Thoracic aorta (tissue), 2 donors: Measurements from ENCODE around the gene ATP23. TPM values are rescaled to one million over a fixed set of nuclear protein-coding genes. Genes with fewer than 3 reads are reported as not detected.

Experiments used
- ATAC-seq: fragments of 150-250 bp; one replicate; pipeline ENCODE4 v1.8.0; 2017; ENCODE audit warnings: low read depth; ENCODE audit not compliant: insufficient number of reproducible peaks, low FRiP score
- DNase-seq: peaks from one replicate; pipeline ENCODE4 v3.0.0-alpha.2; 2020; ENCODE audit warnings: low spot score
- H3K27ac ChIP-seq, 2 donors: fragments of 200-600 bp; sonication (generic); 1 replicate in 1 of 2; 2 replicates in 1 of 2; pipeline ENCODE4 v1.5.1; 2016; ENCODE audit warnings: mild to moderate bottlenecking in 2 of 2, moderate library complexity in 2 of 2
- H3K27me3 ChIP-seq: fragments of 200-600 bp; sonication (generic); replicated peaks from 2 replicates; pipeline ENCODE4 v1.6.0; 2016; ENCODE audit warnings: mild to moderate bottlenecking; ENCODE audit not compliant: insufficient read depth
- H3K36me3 ChIP-seq: fragments of 200-600 bp; sonication (generic); one replicate; pipeline ENCODE4 v1.5.1; 2016
- H3K4me1 ChIP-seq, 2 donors: fragments of 200-600 bp; sonication (generic); 1 replicate in 1 of 2; 2 replicates in 1 of 2; pipeline versions ENCODE4 v1.5.1 to v1.6.0; 2016; ENCODE audit warnings: low read depth in 2 of 2, mild to moderate bottlenecking in 1 of 2; ENCODE audit not compliant: control insufficient read depth in 1 of 2
- H3K4me3 ChIP-seq: fragments of 200-600 bp; sonication (generic); 2 replicates; pipeline ENCODE4 v1.5.1; 2016; ENCODE audit warnings: mild to moderate bottlenecking
- H3K9me3 ChIP-seq: fragments of 200-600 bp; sonication (generic); 2 replicates; pipeline ENCODE4 v1.5.1; 2016
- total RNA-seq, 2 donors: library from RNA; depleted of rRNA; stranded (reverse); fragments of >200 nt; gene quantifications; one replicate each; pipeline versions ENCODE4 v1.1.0 to v1.2.3, GENCODE V29; 2016
- TF ChIP-seq, protein P1 (sequence below): fragments of 200-600 bp; sonication (generic); IDR thresholded peaks from one replicate; pipeline ENCODE4 v1.5.1; 2019; ENCODE audit warnings: antibody characterized with exemption

ATP23 gene
- total RNA-seq, 2 donors from 2014 or later: 4.4 to 7.4 TPM

DNA sequence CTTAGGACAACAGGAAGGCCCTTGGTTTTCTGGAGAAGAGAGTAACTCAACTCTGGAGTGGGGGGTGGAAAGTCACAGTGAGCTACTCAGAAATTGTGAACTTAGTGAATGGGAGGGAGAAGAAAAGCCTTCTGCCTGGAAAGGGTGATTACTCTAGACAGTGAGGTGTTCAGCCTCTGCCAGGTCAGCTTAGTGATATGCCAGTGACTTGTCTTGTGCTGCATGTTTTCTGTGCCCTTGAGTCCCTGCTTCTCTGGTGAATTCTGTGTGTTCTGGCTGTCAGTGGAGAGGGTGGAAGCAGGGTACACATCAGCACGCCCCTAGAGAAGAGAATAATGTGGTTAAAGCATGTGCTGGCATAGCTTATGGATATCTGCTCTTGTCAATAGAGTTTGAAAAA is 13.4 kb downstream of the ATP23 start:
- no peaks in the 10 kb centered on the region for H3K27me3 ChIP-seq
- H3K4me1 ChIP-seq: no peaks in the 10 kb centered on the region
- peaks cover 4% of the 10 kb centered on the region for H3K9me3 ChIP-seq
- no peak overlapping the region for H3K4me3 ChIP-seq
- peaks cover 18% of the 10 kb centered on the region for H3K36me3 ChIP-seq
- TF ChIP-seq, protein P1, sequence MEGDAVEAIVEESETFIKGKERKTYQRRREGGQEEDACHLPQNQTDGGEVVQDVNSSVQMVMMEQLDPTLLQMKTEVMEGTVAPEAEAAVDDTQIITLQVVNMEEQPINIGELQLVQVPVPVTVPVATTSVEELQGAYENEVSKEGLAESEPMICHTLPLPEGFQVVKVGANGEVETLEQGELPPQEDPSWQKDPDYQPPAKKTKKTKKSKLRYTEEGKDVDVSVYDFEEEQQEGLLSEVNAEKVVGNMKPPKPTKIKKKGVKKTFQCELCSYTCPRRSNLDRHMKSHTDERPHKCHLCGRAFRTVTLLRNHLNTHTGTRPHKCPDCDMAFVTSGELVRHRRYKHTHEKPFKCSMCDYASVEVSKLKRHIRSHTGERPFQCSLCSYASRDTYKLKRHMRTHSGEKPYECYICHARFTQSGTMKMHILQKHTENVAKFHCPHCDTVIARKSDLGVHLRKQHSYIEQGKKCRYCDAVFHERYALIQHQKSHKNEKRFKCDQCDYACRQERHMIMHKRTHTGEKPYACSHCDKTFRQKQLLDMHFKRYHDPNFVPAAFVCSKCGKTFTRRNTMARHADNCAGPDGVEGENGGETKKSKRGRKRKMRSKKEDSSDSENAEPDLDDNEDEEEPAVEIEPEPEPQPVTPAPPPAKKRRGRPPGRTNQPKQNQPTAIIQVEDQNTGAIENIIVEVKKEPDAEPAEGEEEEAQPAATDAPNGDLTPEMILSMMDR: no peak
- no peak for ATAC-seq
- no peak overlapping the region for H3K27ac ChIP-seq
- no peak for DNase-seq

DNA sequence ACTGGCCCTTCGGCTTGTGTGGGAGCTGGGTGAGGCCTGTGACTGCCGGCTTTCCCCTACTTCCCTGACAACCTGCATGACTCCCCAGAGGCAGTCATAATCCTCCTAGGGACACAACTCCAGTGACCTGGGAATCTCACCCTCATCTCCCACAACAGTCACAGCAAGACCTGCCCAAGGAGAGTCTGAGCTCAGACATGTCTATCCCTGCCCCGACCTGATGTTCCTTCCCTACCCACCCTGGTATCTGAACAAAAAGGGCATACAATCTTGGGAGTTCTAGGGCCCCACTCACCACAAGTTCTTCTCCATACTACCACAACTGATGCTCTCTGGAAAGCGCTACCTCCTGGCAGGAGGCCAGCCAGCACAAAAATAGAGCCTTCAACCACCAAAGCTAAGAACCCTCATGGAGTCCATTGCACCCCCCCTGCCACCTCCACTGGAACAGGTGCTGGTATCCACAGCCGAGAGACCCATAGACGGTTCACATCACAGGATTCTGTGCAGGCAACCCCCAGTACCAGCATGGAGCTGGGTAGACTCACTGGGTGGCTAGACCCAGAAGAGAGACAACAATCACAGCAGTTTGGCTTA is 16.8 kb downstream of the ATP23 start:
- H3K36me3 ChIP-seq: peaks cover 13% of the 10 kb centered on the region

GRCh38 chr12:57964421-57964820 is 23.1 kb downstream of the ATP23 start:
- H3K4me3 ChIP-seq: no peak overlapping the region
- TF ChIP-seq, protein P1: no peak
- no peaks in the 10 kb centered on the region for H3K4me1 ChIP-seq
- H3K9me3 ChIP-seq: peaks cover 17% of the 10 kb centered on the region
- H3K36me3 ChIP-seq: no peaks in the 10 kb centered on the region
- ATAC-seq (no peak), DNase-seq (no peak)
- no peak overlapping the region for H3K27ac ChIP-seq
- no peaks in the 10 kb centered on the region for H3K27me3 ChIP-seq

More for the DNA sequence above, 16.8 kb downstream of the ATP23 start:
- H3K9me3 ChIP-seq: peaks cover 17% of the 10 kb centered on the region
- H3K27me3 ChIP-seq: no peaks in the 10 kb centered on the region
- no peak overlapping the region for H3K27ac ChIP-seq
- ATAC-seq (no peak), DNase-seq (no peak)
- no peak overlapping the region for H3K4me3 ChIP-seq
- H3K4me1 ChIP-seq: no peaks in the 10 kb centered on the region
- TF ChIP-seq, protein P1: no peak

DNA sequence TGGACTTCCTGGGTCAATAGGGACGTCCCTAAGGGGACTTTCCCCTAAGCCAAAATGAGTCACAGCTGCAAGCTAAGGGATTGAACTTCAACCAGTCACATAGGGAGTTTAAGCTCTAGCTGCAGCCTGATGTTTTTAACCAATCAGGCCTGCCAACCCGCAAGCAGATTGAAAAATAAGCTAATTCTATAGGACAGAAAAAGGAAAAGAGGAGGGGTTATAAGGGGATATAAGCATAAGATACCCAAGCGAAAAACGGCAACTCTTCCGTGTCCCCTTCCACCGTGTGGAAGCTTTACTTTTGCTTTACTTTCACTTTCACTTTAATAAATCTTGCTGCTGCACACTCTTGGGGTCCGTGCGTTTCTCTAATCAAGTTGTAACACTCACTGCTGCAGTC is 24.4 kb downstream of the ATP23 start:
- TF ChIP-seq, protein P1: no peak
- ATAC-seq (no peak), DNase-seq (no peak)
- H3K4me1 ChIP-seq: no peaks in the 10 kb centered on the region
- no peaks in the 10 kb centered on the region for H3K27me3 ChIP-seq
- H3K4me3 ChIP-seq: no peak overlapping the region
- no peak overlapping the region for H3K27ac ChIP-seq
- H3K36me3 ChIP-seq: no peaks in the 10 kb centered on the region
- H3K9me3 ChIP-seq: peaks cover 7% of the 10 kb centered on the region

DNA sequence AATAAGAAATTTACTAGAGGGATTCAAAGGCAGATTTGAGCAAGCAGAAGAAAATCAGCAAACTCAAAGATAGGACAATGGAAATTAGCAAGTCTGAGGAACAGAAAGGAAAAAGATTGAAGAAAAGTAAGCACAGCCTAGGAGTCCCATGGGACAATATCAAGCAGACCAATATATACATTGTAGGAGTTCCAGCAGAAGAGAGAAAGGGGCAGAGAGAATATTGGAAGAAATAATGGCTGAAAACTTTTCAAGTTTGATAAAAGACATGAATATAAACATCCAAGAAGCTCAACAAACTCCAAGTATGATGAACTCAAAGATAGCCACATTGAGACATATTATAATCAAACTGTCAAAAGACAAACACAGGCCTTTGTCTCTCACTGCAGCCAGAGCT is 25.2 kb downstream of the ATP23 start:
- Histone ChIP-seq H3K4me1 (no peaks in the 10 kb centered on the region), H3K4me3 (no peak overlapping the region), H3K36me3 (no peaks in the 10 kb centered on the region), H3K27ac (no peak overlapping the region), H3K27me3 (no peaks in the 10 kb centered on the region), H3K9me3 (peaks cover 3% of the 10 kb centered on the region)
- ATAC-seq (no peak), DNase-seq (no peak)
- TF ChIP-seq, protein P1: no peak
